SK-N-SH (cell line): Measurements from ENCODE around the gene FTO. TPM values are rescaled to one million over a fixed set of nuclear protein-coding genes. Genes with fewer than 3 reads are reported as not detected.

Experiments
- CTCF ChIA-PET: fragments of 300-600, 350-600 bp; formaldehyde crosslinking; extraction: SDS; loops from one replicate; lab custom pipeline; 2021; lab: Yijun Ruan, JAX
- POLR2A ChIA-PET: fragments of 350-600 bp; sonication (Branson Sonifier 250); formaldehyde crosslinking; extraction: SDS; loops from one replicate; lab custom pipeline; 2020; ENCODE audit warnings: antibody characterized with exemption, inconsistent platforms; lab: Yijun Ruan, JAX
- DNase-seq: peaks from one replicate; pipeline ENCODE4 v3.0.0; 2012
- H2AFZ ChIP-seq: fragments of 200-600 bp; sonication (generic); 2 replicates; pipeline ENCODE4 v1.8.1; 2016; ENCODE audit warnings: antibody characterized with exemption, mild to moderate bottlenecking, low read depth
- H3F3A ChIP-seq: fragments of 200-600 bp; sonication (generic); replicated peaks from 2 replicates; pipeline ENCODE3; 2016; ENCODE audit warnings: antibody characterized with exemption, mild to moderate bottlenecking; ENCODE audit not compliant: insufficient read depth
- H3K27ac ChIP-seq, 2 experiments: fragments of 200-500 bp in 1 of 2; fragments of 200-600 bp in 1 of 2; sonication (Bioruptor generic) in 1 of 2; sonication (generic), shearing (Covaris generic) in 1 of 2; 2 replicates each; pipeline versions ENCODE4 v1.5.1 to v1.6.1; 2014 to 2016; ENCODE audit warnings: low read depth in 2 of 2, inconsistent platforms in 1 of 2, low read length in 1 of 2, mild to moderate bottlenecking in 1 of 2, mixed read lengths in 1 of 2
- H3K27me3 ChIP-seq: fragments of 200-600 bp; sonication (generic), shearing (Covaris generic); 2 replicates; pipeline ENCODE4 v1.6.1; 2016; ENCODE audit warnings: mixed run types; ENCODE audit not compliant: insufficient read depth
- H3K36me3 ChIP-seq, 2 experiments: fragments of 200-500 bp in 1 of 2; fragments of 200-600 bp in 1 of 2; sonication (Bioruptor generic) in 1 of 2; sonication (generic) in 1 of 2; replicated peaks in 1 of 2; 2 replicates each; pipeline versions ENCODE3 to v1.5.1; 2014 to 2016; ENCODE audit warnings: low read length in 1 of 2, mild to moderate bottlenecking in 1 of 2; ENCODE audit not compliant: insufficient read depth in 2 of 2, control insufficient read depth in 1 of 2
- H3K4me1 ChIP-seq, 2 experiments: fragments of 200-500 bp in 1 of 2; fragments of 200-600 bp in 1 of 2; sonication (Bioruptor generic) in 1 of 2; sonication (generic), shearing (Covaris generic) in 1 of 2; 2 replicates each; pipeline versions ENCODE4 v1.5.1 to v1.6.1; 2014 to 2016; ENCODE audit warnings: low read depth in 1 of 2, low read length in 1 of 2, mixed run types in 1 of 2; ENCODE audit not compliant: insufficient read depth in 2 of 2, control insufficient read depth in 1 of 2
- H3K4me2 ChIP-seq: fragments of 200-600 bp; sonication (generic), shearing (Covaris generic); 2 replicates; pipeline ENCODE4 v1.6.1; 2017; ENCODE audit warnings: mixed run types
- H3K4me3 ChIP-seq, 2 experiments: fragments of 200-500 bp in 1 of 2; fragments of 200-600 bp in 1 of 2; sonication (Bioruptor generic) in 1 of 2; sonication (generic), shearing (Covaris generic) in 1 of 2; 2 replicates each; pipeline versions ENCODE4 v1.5.1 to v1.8.1; 2014 to 2016; ENCODE audit warnings: low read depth in 2 of 2, inconsistent platforms in 1 of 2, low read length in 1 of 2, mild to moderate bottlenecking in 1 of 2, mixed read lengths in 1 of 2, moderate library complexity in 1 of 2
- H3K79me2 ChIP-seq: fragments of 200-600 bp; sonication (generic); 2 replicates; pipeline ENCODE4 v1.8.1; 2017; ENCODE audit warnings: mild to moderate bottlenecking; ENCODE audit not compliant: insufficient read depth
- H3K9ac ChIP-seq: fragments of 200-600 bp; sonication (generic); 2 replicates; pipeline ENCODE4 v1.6.1; 2017; ENCODE audit warnings: mixed run types
- H3K9me2 ChIP-seq: fragments of 200-600 bp; sonication (generic); 2 replicates; pipeline ENCODE4 v1.6.1; 2017; ENCODE audit warnings: mixed run types
- H3K9me3 ChIP-seq: fragments of 200-600 bp; sonication (generic); 2 replicates; pipeline ENCODE4 v1.6.1; 2017; ENCODE audit warnings: mixed run types, mild to moderate bottlenecking, moderate library complexity
- H4K20me1 ChIP-seq: fragments of 200-600 bp; sonication (generic); 2 replicates; pipeline ENCODE4 v1.6.1; 2017; ENCODE audit warnings: mild to moderate bottlenecking, mixed run types; ENCODE audit not compliant: insufficient read depth
- EZH2phosphoT487 ChIP-seq: fragments of 200-600 bp; sonication (generic); IDR thresholded peaks from 2 replicates; pipeline ENCODE4 v1.6.1; 2017; ENCODE audit warnings: low read depth, mixed run types, mild to moderate bottlenecking, antibody characterized with exemption, moderate library complexity, borderline replicate concordance
- FOSL2 ChIP-seq: IDR thresholded peaks from 2 replicates; pipeline ENCODE4 v1.4.0; 2012; ENCODE audit warnings: low read depth, mild to moderate bottlenecking, moderate library complexity, borderline replicate concordance
- FOXJ3 ChIP-seq: sonication (generic); formaldehyde crosslinking; IDR thresholded peaks from 2 replicates; pipeline ENCODE4 v1.5.1; 2020; ENCODE audit warnings: mild to moderate bottlenecking, missing genetic modification reagents
- GATA2 ChIP-seq: sonication (generic); formaldehyde crosslinking; IDR thresholded peaks from 2 replicates; pipeline ENCODE4 v1.5.0; 2020; ENCODE audit warnings: mild to moderate bottlenecking, missing genetic modification reagents
- IRF3 ChIP-seq: fragments of 150-350 bp; IDR thresholded peaks from 2 replicates; pipeline ENCODE4 v1.6.1; 2016; ENCODE audit warnings: mild to moderate bottlenecking, low read depth, low read length
- MEF2A ChIP-seq: IDR thresholded peaks from 2 replicates; pipeline ENCODE4 v1.4.0; 2012; ENCODE audit warnings: low read depth, borderline replicate concordance
- NFIC ChIP-seq: IDR thresholded peaks from 2 replicates; pipeline ENCODE4 v1.4.0; 2012; ENCODE audit warnings: borderline replicate concordance
- RAD21 ChIP-seq: IDR thresholded peaks from 2 replicates; pipeline ENCODE4 v1.6.1; 2012; ENCODE audit warnings: mild to moderate bottlenecking, low read length
- RXRA ChIP-seq: IDR thresholded peaks from 2 replicates; pipeline ENCODE4 v1.4.0; 2012; ENCODE audit warnings: low read depth, mild to moderate bottlenecking, borderline replicate concordance
- SMC3 ChIP-seq: IDR thresholded peaks from 2 replicates; pipeline ENCODE4 v1.6.1; 2012; ENCODE audit warnings: low read depth, low read length, improper control_type of control experiment
- TCF12 ChIP-seq: IDR thresholded peaks from 2 replicates; pipeline ENCODE4 v1.4.0; 2012
- USF1 ChIP-seq: IDR thresholded peaks from 2 replicates; pipeline ENCODE4 v1.4.0; 2012; ENCODE audit warnings: low read depth, borderline replicate concordance
- YY1 ChIP-seq: IDR thresholded peaks from 2 replicates; pipeline ENCODE4 v1.4.0; 2012; ENCODE audit warnings: low read depth, mild to moderate bottlenecking
- ZBTB33 ChIP-seq: IDR thresholded peaks from 2 replicates; pipeline ENCODE4 v1.4.0; 2012; ENCODE audit warnings: low read depth, borderline replicate concordance
- WGBS: methylation state at CpG from one replicate; pipeline ENCODE4 v1.1.6; 2017; ENCODE audit warnings: low lambda C conversion rate; 5-methylcytosine and 5-hydroxymethylcytosine counted together
- polyA plus RNA-seq, 3 experiments: library from polyadenylated mRNA; depleted of rRNA; stranded (reverse); fragments of >200 nt; gene quantifications; 2 replicates each; pipeline ENCODE4 v1.2.3, GENCODE V29; 2012

The FTO gene
- polyA plus RNA-seq, 1 of the 3 experiments (the other 2 are of a cell fraction), result 41.2 TPM

GRCh38 chr16:53826658-53827057, 122.7 kb downstream of the FTO start:
- no peak overlapping the region for H3K27ac ChIP-seq

GRCh38 chr16:53827741-53828140, 123.8 kb downstream of the FTO start:
- Histone ChIP-seq H3K4me2 (no peak overlapping the region), H3F3A (peaks cover 8% of the 10 kb centered on the region), H3K79me2 (peaks cover 10% of the 10 kb centered on the region), H3K4me3 (no peak overlapping the region), H3K9me3 (no peaks in the 10 kb centered on the region), H3K4me1 (peaks cover 0 to 9% of the 10 kb centered on the region in 2 experiments; a peak in 1 of 4 replicates), H3K9ac (no peak overlapping the region), H3K9me2 (no peaks in the 10 kb centered on the region), H3K36me3 (peaks cover 9% of the 10 kb centered on the region in 2 experiments), H3K27ac (no peak overlapping the region), H2AFZ (no peak overlapping the region), H3K27me3 (no peaks in the 10 kb centered on the region), H4K20me1 (no peaks in the 10 kb centered on the region)
- no peak for DNase-seq
- TF ChIP-seq FOSL2 (no peak), TCF12 (no peak), USF1 (no peak), YY1 (no peak), SMC3 (no peak), NFIC (no peak), MEF2A (no peak)
- ChIA-PET POLR2A (no interaction called here), CTCF (no interaction called here)
- WGBS, result 91% methylated on average over 5 of the region's 5 CpGs

More at GRCh38 chr16:53826658-53827057, 122.7 kb downstream of the FTO start:
- TF ChIP-seq ZBTB33, result no peak
- TF ChIP-seq EZH2phosphoT487, result no peak
- no peak for TF ChIP-seq GATA2 (CRISPR knock-in tag)
- no peak for TF ChIP-seq FOXJ3 (CRISPR knock-in tag)
- no peak for TF ChIP-seq RXRA
- TF ChIP-seq RAD21, result no peak
- no peak for TF ChIP-seq IRF3
- no peak for TF ChIP-seq TCF12
- DNase-seq, result no peak
- no peaks in the 10 kb centered on the region for H3K27me3 ChIP-seq
- no peak overlapping the region for H3K9ac ChIP-seq
- no peaks in the 10 kb centered on the region for H3K9me3 ChIP-seq
- ChIA-PET CTCF (interaction anchor here (0.6 kb wide), 1 partner anchor 90 kb away, joined by 3 read pairs; no protein-coding TSS in a partner anchor), POLR2A (no interaction called here)
- WGBS, result 79% methylated on average over 3 of the region's 3 CpGs
- peaks cover 9% of the 10 kb centered on the region in 2 experiments for H3K36me3 ChIP-seq
- peaks cover 19% of the 10 kb centered on the region for H3F3A ChIP-seq
- no peak overlapping the region for H3K4me3 ChIP-seq
- H3K79me2 ChIP-seq, result peaks cover 10% of the 10 kb centered on the region
- no peak overlapping the region for H3K4me2 ChIP-seq
- peaks cover 2% of the 10 kb centered on the region; the same call in 1 of the 2 replicates for H4K20me1 ChIP-seq
- peaks cover 2 to 18% of the 10 kb centered on the region in 2 experiments for H3K4me1 ChIP-seq
- H2AFZ ChIP-seq, result no peak overlapping the region
- H3K9me2 ChIP-seq, result no peaks in the 10 kb centered on the region
